ENCODE results near the gene OR14I1.

DNA sequence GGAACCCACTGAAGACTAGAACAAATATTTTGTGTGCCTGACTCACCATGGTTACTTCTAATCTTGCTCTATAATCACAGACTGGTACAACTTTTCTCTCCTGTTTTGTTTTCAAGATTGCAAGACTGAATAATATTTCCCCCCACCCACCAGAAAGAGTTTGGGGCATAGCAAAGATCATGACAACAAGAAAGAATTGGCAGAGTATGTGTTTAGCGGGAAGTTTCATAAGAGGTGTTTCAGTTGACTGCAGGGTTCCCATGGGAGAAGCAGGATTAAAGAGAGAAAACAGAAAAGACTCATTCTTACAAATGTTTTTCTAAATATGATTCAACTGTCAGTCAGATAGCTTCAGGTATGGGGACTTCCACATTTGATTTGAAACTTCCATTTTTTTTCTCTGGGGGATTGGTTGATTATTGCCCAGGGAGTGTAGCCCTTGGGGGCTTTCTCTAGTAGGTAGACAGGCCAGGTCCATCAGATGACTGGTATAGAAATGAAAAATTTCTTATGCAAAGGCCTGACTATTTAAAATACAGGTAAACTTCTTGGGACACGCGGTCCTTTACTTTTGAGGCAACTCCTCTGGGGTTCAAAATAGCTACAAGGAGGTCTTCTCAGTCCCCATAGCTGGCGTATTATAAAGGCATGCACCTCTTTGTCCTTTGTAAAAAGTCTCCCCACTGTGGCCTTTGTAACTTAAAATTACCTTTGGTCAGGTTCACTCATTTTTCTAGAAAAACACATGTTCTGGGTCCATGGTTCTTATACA, 13.9 kb downstream of the OR14I1 start:
- TF ChIP-seq GABPA (IDR thresholded peaks at IDR 0.05 in 1 of 2, conservative IDR thresholded peaks at IDR 0.05 in 1 of 2) = no peak
- no peak for TF ChIP-seq TAF1 (conservative IDR thresholded peaks at IDR 0.05)
- TF ChIP-seq FOXA1 (IDR thresholded peaks at IDR 0.05) = no peak
- TF ChIP-seq, protein P1, sequence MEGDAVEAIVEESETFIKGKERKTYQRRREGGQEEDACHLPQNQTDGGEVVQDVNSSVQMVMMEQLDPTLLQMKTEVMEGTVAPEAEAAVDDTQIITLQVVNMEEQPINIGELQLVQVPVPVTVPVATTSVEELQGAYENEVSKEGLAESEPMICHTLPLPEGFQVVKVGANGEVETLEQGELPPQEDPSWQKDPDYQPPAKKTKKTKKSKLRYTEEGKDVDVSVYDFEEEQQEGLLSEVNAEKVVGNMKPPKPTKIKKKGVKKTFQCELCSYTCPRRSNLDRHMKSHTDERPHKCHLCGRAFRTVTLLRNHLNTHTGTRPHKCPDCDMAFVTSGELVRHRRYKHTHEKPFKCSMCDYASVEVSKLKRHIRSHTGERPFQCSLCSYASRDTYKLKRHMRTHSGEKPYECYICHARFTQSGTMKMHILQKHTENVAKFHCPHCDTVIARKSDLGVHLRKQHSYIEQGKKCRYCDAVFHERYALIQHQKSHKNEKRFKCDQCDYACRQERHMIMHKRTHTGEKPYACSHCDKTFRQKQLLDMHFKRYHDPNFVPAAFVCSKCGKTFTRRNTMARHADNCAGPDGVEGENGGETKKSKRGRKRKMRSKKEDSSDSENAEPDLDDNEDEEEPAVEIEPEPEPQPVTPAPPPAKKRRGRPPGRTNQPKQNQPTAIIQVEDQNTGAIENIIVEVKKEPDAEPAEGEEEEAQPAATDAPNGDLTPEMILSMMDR (IDR thresholded peaks at IDR 0.05; ENCODE audit: low read depth, low read length, missing input control) = no peak
- TF ChIP-seq, protein P2, sequence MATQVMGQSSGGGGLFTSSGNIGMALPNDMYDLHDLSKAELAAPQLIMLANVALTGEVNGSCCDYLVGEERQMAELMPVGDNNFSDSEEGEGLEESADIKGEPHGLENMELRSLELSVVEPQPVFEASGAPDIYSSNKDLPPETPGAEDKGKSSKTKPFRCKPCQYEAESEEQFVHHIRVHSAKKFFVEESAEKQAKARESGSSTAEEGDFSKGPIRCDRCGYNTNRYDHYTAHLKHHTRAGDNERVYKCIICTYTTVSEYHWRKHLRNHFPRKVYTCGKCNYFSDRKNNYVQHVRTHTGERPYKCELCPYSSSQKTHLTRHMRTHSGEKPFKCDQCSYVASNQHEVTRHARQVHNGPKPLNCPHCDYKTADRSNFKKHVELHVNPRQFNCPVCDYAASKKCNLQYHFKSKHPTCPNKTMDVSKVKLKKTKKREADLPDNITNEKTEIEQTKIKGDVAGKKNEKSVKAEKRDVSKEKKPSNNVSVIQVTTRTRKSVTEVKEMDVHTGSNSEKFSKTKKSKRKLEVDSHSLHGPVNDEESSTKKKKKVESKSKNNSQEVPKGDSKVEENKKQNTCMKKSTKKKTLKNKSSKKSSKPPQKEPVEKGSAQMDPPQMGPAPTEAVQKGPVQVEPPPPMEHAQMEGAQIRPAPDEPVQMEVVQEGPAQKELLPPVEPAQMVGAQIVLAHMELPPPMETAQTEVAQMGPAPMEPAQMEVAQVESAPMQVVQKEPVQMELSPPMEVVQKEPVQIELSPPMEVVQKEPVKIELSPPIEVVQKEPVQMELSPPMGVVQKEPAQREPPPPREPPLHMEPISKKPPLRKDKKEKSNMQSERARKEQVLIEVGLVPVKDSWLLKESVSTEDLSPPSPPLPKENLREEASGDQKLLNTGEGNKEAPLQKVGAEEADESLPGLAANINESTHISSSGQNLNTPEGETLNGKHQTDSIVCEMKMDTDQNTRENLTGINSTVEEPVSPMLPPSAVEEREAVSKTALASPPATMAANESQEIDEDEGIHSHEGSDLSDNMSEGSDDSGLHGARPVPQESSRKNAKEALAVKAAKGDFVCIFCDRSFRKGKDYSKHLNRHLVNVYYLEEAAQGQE (IDR thresholded peaks at IDR 0.05) = no peak
- TF ChIP-seq, protein P3, sequence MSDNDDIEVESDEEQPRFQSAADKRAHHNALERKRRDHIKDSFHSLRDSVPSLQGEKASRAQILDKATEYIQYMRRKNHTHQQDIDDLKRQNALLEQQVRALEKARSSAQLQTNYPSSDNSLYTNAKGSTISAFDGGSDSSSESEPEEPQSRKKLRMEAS (IDR thresholded peaks at IDR 0.05) = no peak
- TF ChIP-seq SP1 (IDR thresholded peaks at IDR 0.05) = no peak
- TF ChIP-seq, protein P4, sequence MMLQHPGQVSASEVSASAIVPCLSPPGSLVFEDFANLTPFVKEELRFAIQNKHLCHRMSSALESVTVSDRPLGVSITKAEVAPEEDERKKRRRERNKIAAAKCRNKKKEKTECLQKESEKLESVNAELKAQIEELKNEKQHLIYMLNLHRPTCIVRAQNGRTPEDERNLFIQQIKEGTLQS (IDR thresholded peaks at IDR 0.05) = no peak
- TF ChIP-seq EGR1 (IDR thresholded peaks at IDR 0.05; ENCODE audit: low read depth in 2 of 2) = no peak
- TF ChIP-seq, protein P5, sequence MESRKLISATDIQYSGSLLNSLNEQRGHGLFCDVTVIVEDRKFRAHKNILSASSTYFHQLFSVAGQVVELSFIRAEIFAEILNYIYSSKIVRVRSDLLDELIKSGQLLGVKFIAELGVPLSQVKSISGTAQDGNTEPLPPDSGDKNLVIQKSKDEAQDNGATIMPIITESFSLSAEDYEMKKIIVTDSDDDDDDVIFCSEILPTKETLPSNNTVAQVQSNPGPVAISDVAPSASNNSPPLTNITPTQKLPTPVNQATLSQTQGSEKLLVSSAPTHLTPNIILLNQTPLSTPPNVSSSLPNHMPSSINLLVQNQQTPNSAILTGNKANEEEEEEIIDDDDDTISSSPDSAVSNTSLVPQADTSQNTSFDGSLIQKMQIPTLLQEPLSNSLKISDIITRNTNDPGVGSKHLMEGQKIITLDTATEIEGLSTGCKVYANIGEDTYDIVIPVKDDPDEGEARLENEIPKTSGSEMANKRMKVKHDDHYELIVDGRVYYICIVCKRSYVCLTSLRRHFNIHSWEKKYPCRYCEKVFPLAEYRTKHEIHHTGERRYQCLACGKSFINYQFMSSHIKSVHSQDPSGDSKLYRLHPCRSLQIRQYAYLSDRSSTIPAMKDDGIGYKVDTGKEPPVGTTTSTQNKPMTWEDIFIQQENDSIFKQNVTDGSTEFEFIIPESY (IDR thresholded peaks at IDR 0.05) = no peak
- TF ChIP-seq YY1 (IDR thresholded peaks at IDR 0.05) = no peak
- no peak for TF ChIP-seq HNF4G (IDR thresholded peaks at IDR 0.05)
- TF ChIP-seq JUND (IDR thresholded peaks at IDR 0.05) = no peak
